Hepatocyte (in vitro differentiated cells): Measurements from ENCODE around the gene CCR5.

Source experiments
- EZH2 ChIP-seq: fragments of 200-600 bp; sonication (generic); IDR thresholded peaks from 2 replicates; pipeline ENCODE4 v1.6.1; 2016; ENCODE audit warnings: antibody characterized with exemption, mild to moderate bottlenecking, borderline replicate concordance
- EZH2phosphoT487 ChIP-seq: fragments of 200-600 bp; sonication (generic); IDR thresholded peaks from one replicate; pipeline ENCODE4 v1.6.1; 2018; ENCODE audit warnings: antibody characterized with exemption, mild to moderate bottlenecking, low read depth, moderate library complexity; ENCODE audit not compliant: unreplicated experiment, severe bottlenecking
- TF ChIP-seq, protein P1 (sequence below): fragments of 200-600 bp; sonication (generic); IDR thresholded peaks from 2 replicates; pipeline ENCODE4 v1.5.1; 2016; ENCODE audit warnings: antibody characterized with exemption, mild to moderate bottlenecking; ENCODE audit not compliant: poor library complexity

DNA sequence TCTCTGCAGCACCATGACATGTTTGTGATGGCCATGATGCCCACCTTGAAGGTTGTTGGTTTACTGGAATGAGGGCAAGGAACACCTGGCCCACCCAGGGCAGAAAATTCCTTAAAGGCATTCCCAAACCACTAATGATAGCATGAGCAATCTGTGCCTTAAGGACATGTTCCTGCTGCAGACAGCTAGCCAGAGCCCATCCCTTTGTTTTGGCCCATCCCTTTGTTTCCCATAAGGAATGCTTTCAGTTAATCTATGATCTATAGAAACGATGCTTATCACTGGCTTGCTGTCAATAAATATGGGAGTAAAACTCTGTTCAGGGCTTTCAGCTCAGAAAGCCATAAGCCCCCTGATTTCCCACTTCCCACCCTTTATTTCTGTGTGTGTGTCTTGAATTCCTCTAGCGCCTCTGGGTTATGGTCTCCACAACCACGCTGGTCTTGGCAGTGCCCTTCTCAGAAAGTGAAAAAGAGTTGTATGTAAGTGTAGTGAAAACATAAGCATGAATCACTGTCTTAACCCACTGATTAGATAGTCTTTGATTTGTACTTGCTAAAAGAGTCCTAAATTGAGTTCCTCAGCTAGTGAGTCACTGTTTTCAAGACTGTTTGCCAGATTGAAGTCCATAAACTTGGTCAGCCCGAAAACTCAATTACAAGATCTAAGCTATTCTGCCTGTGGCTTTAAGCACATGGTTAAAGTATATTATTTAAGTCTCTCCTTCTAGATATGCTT lies 35.8 kb upstream of the CCR5 start:
- TF ChIP-seq, protein P1, sequence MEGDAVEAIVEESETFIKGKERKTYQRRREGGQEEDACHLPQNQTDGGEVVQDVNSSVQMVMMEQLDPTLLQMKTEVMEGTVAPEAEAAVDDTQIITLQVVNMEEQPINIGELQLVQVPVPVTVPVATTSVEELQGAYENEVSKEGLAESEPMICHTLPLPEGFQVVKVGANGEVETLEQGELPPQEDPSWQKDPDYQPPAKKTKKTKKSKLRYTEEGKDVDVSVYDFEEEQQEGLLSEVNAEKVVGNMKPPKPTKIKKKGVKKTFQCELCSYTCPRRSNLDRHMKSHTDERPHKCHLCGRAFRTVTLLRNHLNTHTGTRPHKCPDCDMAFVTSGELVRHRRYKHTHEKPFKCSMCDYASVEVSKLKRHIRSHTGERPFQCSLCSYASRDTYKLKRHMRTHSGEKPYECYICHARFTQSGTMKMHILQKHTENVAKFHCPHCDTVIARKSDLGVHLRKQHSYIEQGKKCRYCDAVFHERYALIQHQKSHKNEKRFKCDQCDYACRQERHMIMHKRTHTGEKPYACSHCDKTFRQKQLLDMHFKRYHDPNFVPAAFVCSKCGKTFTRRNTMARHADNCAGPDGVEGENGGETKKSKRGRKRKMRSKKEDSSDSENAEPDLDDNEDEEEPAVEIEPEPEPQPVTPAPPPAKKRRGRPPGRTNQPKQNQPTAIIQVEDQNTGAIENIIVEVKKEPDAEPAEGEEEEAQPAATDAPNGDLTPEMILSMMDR = no peak
- TF ChIP-seq EZH2 (no peak), EZH2phosphoT487 (no peak)
